NCI-H774 (cell line): Measurements from ENCODE around the gene RAC2.

Experiments
- DNase-seq: peaks from one replicate; lab custom pipeline; 2025; lab: John Stamatoyannopoulos, UW

Gene RAC2

DNA sequence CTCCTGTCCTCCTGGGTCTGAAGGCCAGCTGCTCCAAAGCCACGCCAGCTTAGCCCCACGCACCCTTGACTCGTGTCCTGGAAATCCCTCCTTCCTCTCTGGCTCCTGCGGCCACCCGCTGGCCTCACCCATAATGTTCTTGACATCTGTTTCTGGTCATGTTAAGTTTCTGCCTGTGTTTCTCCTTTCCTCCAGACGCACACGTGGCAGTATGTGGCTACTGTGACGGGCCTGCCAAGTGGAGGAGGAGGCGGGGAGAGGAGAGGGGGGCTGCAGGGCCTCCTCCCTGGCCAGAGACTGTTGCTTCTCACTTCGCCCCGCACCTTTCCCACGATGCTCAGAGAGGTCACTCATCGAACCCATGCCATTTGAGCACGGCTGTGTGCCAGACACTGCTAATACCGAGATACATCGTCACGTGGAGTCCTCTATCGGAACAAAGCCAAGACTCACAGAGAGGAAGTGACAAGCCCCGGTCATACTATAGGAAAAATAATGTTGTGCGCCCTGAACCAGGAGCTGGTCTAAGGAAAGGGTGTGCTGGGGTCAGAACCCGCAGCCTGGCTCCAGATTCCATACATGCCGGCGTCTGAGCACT lies 67.5 kb downstream of the RAC2 start:
- DNase-seq, result no peak

DNA sequence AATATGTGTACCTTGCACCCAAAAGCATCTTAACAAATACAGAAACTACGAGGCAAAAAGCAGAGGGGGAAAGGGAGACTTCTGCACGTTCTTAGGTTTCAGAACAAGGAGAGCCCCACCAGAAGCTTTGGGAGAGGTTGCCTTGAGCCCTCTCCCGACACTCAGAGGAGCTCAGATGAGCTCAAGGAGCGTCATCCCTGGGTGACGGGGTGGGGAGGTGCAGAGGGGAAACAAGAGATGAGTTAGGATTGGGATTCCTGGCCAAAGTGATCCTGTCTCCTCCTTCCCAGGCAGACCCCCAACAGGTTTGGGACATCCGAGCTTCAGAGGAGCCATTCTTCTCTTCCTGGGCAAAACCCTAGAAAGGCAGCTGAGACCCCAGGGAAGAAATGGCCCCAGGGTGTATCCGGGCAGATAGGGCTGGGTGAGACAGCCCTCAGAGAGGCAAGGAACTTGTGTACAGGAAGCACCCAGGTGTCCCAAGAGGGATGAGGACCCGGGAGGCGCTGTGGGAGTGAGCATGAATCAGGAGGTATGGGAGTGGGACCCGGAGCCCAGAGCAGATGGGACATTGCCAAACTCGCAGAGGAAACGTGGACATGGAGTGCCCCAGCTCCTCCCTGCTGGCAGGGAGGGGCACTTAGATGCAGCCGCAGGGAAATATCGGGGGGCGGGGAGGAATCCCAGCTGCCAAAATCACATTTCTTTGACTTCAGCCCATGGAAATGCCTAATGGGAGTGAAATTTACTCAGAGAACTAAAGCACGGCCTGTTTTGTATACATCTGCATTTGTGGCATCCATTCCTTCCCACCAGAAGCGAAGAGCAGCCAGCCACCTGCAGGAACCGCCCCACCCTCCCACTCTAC lies 68.4 kb downstream of the RAC2 start:
- DNase-seq, result no peak
